Stimulated activated CD8-positive, alpha-beta memory T cell treated with anti-CD3 and anti-CD28 coated beads, Interleukin-15, amount 100 ng/mL, for 4 hours (primary cell): Measurements from ENCODE around the gene ARHGEF16.

ENCODE experiments used
- DNase-seq, 2 donors: peaks; one replicate each; pipeline ENCODE4 v3.0.0-alpha.2; 2020; ENCODE audit warnings: low read depth in 2 of 2

The ARHGEF16 gene

DNA sequence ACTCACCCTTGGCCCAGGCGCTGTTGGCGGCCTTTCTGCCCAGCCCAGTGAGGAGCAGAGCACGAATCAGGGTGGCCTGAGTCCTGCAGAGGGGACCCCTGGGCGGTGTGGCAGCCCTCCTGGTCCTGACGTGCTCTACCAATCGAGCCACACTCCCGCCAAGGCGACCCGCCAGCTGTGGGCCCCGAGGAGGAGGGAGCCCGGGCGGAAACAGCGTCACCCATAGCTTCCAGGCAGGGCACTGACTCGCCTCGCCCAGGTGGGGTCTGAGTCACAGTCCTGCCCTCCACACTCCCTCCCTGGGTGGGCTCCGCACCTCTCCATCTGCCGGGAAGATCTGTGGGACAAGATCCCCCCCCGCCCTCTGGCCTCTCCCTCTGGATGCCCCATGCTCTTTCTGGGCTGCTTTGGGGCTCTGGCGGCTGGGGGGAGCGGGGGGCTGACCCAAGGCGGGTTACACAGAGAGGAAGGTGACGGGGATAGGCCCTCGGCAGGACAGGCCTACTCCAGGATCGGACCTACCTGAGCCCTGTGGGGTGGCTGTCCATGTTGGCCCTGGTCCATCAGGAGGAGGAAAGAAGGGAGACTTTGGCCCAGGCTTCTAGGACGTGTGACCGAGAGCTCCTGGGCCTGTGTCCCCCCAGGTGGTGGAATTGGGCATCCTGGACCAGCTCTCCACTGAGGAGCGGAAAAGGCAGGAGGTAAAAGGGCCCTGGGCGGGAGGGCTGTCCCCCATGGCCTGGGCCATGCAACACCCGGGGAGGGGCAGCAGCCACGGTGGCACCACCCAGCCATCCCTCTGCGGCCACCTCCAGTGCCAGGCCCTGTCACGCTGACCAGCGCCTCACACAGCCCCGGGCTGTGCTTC is 14.0 kb downstream of the ARHGEF16 start:
- DNase-seq: no peak

DNA sequence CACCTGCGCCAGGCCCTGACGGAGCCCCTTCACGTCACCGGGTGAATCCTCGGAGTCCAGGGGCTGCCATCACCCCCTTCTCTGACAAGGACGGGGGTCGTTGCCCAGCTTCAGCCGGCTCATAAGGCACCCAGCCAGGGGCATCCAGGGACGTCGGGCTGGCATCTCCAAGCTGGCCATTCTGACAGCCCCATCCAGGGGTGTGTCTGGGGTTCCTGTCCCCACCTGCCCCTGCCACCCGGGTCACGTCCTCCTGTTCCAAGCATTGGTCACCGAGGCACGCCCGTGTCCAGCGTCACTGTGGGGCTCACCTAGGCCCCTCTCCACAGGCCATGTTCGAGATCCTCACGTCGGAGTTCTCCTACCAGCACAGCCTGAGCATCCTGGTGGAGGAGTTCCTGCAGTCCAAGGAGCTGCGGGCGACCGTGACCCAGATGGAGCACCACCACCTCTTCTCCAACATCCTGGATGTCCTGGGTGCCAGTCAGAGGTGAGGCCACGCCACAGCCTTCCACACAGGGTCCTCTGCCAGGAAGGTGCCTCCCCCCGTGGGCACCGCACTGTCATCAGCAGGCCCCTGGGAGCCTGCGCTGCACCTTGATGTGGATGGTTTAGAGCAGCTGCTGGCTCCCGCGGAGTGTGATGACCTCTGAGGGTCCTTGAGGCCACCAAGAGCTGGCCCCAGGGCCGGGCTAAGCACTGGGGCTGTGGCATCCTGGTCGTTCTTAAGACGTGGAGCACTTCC is 14.8 kb downstream of the ARHGEF16 start:
- no peak for DNase-seq

DNA sequence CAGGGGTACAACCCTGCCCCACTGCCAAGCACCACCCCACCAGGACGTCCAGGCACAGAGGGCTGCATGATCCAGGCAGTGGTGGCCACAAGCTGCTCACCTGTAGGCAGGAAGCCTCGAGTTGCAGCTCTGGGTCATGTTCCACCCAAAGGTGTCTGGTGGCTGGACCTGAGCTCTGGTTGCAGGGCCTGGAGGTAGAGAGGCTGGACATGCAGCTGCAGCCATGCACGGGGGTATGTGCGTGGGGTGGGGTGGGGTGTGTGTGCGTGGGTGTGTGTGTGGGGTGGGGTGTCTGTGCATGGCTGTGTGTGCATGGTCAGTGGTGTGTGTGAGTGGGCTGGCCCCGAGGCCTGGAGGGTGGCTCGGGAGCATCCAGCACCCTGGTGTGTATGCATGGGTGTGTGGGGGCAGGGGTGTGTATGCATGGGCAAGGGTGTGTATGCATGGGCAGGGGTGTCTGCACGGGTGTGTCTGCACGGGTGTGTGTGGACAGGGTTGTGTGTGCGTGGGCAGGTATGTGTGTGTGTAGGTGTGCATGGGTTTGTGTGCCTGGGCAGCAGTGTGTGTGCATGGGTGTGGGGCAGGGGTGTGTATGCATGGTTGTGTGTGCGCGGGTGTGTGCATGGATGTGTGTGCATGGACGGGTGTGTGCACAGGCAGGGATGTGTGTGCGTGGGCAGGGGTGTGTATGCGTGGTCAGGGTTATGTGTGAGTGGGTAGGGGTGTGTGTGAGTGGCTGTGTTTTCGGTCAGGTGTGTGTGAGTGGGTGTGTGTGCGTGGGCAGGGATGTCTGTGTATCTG is 15.6 kb downstream of the ARHGEF16 start:
- DNase-seq: no peak

DNA sequence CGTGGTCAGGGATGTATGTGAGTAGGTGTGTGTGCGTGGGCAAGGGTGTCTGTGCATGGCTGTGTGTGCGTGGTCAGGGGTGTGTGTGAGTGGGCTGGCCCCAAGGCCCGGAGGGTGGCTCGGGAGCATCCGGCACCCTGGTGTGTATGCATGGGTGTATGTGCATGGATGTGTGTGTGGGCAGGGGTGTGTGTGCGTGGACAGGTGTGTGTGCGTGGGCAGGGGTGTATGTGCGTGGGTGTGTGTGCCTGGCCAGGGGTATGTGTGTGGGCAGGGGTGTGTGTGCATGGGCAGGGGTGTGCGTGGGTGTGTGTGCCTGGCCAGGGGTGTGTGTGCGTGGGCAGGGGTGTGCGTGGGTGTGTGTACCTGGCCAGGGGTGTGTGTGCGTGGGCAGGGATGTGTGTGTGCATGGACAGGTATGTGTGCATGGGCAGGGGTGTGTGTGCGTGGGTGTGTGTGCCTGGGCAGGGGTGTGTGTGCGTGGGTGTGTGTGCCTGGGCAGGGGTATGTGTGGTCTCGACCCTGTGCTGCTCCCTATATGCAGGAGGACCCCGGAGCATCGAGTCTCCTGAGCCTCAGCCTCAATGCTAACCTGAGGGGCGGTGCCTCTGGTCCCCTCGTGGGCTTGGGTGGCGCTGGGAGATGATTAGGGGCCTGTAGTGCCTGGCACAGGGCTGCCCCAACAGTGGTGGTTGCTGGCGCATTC is 16.3 kb downstream of the ARHGEF16 start:
- DNase-seq: no peak

DNA sequence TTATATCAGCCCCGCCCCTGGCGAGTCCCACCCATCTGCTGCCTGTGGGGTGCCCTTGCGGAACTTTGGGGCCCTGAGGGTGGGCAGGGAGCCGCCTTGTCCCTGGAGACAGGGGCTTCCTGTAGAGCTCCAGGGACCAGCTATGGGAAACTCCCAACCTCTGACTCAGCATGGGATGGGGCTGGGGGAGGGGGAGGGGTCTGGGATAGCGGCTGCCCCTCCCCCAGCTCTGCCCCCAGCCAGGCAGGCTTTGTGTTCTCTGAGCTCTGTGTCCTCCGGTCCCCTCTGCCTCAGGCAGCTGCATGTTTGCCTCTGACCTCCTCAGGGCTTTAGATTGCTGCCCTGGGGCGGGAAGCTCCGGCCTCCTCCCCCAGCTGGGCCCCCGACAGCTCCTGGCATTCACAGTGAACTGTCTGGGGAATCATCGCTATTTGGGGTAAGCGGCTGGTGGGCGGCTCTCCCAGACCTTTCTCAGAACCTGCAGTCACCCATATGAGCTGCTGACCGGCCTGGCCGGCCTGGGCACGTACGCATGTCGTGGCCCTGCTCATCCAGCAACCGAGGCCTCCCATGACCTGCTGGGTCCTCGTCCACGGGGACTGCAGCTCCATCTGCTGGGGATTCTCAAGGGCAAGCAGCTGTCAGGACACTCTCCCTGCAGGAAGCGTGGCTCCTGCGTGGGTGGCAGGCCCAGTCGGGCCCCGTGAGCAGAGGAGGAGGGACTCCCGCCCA is 17.1 kb downstream of the ARHGEF16 start:
- no peak for DNase-seq

DNA sequence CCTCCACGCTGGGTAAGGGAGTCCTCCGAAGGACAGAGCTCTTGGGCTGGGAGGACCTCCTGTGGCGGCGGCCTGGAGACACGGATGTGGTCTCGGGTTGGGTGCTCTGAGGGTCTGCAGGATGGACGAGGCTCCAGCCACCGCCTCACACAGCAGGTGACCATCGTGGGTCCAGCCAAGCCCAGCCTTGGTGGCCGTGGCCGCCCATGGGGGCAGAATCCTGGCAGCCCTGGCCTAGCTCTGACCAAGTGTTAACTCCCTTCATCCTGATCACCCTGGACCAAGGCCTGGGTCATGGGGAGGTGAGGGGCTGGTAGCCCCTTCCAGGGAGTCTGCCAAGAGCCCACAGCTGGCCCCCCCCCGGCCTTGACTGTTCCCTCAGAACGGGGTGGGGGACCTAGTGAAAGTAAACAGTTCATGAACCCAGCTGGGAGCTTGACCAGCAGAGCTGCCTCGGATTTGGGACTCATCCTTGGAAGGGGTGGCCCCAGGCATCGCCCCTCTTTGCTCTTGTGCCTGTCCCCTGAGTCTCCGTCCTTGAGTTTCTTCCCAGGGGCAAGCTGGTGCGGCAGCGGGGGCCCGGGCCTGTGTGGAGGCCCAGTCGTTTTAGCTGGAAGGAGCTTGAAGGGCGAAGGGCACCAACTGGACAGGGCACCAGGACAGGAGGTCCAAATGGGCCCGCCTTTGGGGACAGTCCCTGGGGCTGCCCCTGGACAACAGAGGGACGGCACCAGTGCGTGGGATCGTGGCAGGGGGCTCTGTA is 17.8 kb downstream of the ARHGEF16 start:
- DNase-seq: no peak

DNA sequence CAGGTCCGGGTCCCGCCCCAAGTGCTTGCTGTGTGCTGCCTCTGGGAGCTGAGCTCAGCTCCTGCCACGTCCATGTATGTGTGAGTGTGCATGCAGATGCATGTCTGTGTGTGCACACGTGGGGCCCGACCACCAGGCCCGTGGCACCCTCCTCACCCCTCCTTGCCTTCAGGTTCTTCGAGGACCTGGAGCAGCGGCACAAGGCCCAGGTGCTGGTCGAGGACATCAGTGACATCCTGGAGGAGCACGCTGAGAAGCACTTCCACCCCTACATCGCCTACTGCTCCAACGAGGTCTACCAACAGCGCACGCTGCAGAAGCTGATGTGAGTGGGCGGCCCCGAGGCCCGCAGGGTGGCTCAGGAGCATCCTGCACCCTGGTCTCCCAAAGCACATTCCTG is 18.4 kb downstream of the ARHGEF16 start:
- DNase-seq: no peak

DNA sequence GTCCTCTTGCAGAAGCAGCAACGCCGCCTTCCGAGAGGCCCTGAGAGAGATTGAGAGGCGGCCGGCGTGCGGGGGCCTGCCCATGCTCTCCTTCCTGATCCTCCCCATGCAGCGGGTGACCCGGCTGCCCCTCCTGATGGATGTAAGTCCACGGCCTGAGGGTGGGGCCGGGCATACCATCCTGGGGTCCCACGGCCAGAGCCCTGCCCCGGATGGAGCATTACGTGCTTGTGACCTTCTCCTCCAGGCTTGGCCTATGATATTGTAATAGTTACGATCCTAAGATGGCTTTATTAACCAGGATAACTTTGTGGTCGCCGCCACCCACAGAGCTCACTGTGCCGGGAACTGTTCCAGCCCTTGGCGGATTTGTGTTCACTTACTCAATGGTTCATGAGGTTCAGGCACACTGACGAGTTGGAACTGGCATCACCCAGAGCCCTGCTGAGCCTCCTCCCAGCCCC is 18.9 kb downstream of the ARHGEF16 start:
- no peak for DNase-seq

DNA sequence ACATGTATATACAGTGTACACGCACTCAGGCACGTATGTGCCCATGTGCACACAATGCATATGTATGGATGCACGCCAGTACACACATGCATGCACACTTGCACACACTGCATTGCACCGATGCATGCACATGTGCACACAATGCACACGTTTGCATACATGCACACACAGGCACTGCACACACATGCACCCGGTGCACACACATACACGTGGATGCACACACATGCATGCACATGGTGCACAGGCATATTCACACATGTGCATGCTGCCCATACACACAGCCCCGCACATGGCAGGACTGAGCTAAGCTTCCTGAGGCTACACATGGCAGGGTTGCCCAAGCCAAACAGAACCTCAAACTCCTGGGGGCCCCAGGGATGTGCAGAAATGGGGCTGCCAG is 19.6 kb downstream of the ARHGEF16 start:
- DNase-seq: no peak

DNA sequence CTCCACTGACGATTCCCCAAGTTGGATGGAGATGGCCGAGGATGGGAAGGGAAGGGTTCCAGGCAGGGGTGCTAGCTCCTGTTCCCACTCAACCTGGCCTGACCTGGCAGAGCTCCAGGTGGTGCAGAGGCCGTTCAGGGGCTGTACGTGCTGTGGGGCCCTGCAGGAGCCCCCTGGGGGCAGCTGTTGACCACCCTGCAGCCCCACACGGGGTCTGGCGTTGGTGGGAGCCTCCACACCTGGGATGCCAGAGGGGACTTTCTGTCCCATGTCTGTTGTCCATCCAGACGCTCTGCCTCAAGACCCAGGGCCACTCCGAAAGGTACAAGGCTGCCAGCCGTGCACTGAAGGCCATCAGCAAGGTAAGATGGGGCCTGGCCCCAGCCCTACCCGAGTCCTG is 20.0 kb downstream of the ARHGEF16 start:
- no peak for DNase-seq

DNA sequence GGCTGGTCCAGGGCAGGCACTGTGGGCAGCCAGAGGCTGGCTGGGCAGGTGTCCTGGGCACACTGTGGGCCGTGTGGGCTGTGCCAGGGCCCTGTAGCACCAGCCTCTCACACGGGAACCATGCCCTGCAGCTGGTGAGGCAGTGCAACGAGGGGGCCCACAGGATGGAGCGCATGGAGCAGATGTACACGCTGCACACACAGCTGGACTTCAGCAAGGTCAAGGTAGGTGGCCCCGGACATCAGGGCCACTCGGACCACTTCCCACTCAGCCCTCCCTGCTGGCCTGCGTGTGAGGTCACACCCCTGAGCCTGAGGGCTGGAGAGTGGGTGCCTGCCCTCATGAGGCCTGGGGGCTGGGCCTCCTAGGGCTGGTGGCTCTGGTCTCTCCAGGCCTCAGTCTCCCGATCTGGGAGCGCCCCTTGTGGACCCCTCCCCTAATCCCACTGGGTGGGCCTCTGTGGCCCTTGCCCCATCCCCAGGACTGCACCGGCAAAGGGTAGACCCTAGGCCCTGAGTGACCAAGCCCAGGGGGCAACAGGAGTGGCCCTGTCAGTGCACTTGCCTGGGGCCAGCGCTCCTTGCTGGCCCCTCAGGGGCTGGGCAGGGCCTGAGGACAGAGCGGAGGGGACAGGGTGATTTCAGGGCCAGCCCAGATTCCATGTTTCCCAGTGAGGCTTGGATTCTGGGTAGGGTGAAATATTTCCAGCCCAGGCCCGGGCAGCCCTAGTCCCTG is 21.5 kb downstream of the ARHGEF16 start:
- DNase-seq: no peak

DNA sequence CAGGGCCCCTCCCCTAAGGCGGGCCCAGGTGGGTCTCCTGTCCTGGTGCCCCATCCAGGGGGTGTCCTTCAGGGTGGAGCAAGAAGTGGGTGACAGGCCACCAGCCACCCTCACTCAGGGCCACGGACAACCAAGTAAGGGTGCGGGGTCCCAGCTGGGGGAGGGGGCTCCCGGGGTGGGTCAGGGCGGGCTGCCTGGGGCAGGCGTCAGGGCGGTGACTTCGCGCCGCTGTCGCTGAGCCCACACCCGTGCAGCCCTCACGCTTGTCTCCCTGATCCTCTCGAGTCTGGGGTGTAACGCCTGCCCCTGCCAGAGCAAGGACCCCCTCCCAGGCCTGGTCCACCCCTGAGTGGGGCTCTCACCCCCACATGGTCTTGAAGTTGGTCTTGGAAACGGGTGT is 22.2 kb downstream of the ARHGEF16 start:
- no peak for DNase-seq

DNA sequence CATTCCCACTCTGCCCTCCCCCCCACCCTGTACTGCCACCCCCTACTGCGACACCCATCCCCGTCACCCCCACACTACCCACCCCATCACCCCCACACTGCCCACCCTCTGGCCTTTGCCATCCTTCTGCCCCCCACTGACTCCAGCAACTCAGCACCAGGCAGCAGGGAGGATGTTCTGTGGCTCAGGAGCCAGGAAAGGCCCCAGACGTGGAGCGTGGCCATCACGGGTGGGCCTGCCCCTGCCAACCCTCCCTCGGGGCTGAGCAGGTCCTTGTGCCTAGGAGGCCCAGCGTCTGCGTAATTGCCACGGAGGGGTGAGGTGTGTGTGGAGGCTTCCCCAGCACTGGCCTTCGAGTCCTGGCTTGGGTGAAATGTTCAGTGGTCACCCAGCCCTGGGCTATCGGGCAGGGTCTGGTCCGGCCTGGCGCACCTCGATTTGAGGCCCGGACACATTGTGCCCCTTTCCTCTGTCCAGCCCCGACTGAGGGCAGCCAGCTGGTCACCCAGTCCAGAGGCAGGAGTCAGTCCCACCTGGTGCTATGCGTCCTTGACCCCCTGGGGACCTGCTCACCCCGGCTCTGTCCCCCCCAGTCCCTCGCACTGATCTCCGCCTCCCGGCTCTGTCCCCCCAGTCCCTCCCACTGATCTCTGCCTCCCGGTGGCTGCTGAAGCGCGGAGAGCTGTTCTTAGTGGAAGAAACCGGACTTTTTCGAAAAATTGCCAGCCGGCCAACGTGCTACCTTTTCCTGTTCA is 23.0 kb downstream of the ARHGEF16 start:
- DNase-seq: no peak

DNA sequence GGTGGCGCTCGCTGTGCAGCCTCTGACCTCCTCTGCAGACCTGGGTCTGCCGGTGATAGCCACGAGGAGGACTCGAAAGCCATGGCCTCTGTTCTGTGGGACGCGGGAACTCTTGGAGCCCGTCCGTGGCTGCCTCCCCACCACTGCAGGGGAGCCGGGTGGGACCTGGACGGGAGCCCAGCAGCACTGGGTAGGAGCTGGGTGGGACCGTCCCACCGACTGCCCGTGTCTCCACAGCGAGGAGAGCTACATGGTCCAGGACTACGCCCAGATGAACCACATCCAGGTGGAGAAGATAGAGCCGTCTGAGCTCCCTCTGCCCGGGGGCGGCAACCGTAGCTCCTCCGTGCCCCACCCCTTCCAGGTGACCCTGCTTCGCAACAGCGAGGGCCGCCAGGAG is 23.7 kb downstream of the ARHGEF16 start:
- no peak for DNase-seq

DNA sequence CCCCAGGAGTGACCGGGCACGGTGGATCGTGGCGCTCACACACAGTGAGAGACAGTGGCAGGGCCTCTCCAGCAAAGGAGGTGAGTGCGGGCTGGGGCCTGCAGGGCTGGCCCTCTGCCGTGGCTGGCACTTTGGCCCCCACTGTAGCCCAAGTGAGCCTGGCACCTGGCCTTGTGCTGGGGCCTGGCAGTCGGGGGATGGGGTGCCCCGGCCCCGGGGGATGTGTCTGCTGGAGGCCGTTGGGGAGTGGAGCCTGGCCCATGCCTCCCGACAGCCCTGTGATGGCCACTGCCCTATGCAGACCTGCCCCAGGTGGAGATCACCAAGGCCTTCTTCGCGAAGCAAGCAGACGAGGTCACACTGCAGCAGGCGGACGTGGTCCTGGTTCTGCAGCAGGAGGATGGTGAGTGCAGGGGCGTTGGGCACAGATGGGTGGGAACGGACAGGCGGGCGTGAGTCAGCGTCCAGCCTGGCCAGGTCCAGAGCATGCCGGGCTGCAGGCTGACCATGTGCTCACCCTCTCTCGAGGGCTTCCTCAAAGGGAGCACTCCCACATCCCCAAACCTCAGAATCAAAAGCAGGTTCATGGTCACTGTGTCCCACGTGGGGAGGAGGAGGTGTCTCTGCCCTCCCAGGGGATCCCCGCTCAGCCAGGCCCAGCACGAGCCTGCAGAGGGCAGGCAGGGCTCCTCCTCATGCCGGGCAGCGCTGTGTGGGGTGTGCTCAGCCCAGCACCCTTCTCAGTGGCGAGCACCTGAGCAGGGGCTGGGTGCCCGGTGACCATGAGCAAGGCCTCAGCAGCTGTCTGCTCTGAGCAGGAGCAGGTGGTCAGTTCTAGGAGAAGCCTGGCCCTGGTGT is 25.3 kb downstream of the ARHGEF16 start:
- DNase-seq: no peak

DNA sequence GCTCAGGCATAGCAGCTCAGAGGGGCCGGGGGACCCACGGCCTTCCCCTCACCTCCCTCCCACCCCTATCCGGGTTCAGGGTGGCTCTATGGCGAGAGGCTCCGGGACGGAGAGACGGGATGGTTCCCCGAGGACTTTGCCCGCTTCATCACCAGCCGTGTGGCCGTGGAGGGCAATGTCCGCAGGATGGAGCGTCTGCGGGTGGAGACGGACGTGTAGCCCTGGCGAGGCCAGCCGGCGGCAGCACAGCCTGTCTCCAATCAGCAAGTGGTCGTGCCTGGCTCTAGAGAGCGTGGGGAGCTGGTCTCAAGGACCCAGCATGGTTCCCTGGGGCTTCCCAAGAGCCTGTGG is 25.9 kb downstream of the ARHGEF16 start:
- DNase-seq: no peak

DNA sequence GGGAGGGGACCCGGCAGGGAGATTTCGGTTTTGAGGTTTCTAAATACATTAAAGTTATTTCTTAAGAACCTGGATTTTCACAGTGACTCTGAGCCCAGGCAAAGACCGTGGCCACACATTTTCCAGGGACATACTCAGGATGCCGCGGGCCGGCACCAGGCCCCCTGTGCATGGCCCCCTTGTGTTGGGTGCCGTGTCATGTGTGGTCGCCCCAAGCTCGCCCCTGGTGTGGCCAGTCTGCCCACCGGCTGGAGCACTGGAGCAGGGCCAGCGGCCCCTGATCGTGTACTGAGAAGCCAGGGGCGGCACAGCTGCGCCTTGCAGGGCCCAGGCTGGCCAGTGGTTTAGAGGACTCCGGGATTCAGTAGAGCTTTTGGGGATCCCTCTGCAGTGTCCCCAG is 26.6 kb downstream of the ARHGEF16 start:
- no peak for DNase-seq

DNA sequence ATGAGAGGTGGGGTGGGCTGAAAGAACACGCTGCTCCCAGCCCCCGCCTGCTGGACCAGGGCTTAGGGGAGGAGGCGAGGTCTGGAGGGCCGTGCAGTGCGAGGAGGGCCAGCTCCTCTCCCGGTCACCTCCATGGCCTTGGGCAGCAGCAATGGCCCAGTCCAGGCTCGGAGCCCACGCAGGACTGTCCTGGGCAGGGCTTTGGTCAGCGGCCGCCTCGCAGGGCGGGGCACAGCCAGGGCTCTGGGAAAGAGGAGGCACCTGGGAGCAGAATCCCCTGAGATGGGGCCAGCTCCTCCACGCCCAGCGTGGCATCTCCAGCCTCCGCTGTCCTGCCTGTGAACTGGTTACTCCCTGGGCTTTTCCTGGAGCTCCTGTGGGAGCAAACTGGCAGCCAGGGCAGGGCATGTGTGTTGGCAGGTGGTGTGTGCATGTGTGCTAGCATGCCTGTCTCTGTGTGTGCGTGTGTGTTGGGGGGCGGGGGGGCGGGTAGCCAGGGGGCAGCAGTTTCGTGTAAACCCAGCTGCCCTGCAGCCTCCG is 27.4 kb downstream of the ARHGEF16 start:
- DNase-seq: no peak
